NCI-H82 treated with DMSO at 0.1 percent for 48 hours (cell line): Measurements from ENCODE around the gene ZNF22.

Source experiments
- DNase-seq: peaks from one replicate; lab custom pipeline; 2025; ENCODE audit not compliant: unreplicated experiment; lab: John Stamatoyannopoulos, UW

ZNF22 gene

GRCh38 chr10:44989597-44990301 is 11.0 kb upstream of the ZNF22 start:
- no peak for DNase-seq

- no peak for DNase-seq
Observed at GRCh38 chr10:44990302-44990655, 10.4 kb upstream of the ZNF22 start.

- no peak for DNase-seq
Observed at GRCh38 chr10:44990965-44991364, 9.8 kb upstream of the ZNF22 start.

- DNase-seq, result no peak
Observed at GRCh38 chr10:44991571-44991970, 9.2 kb upstream of the ZNF22 start.

- DNase-seq, result no peak
Observed at GRCh38 chr10:44992070-44992731, 8.5 kb upstream of the ZNF22 start.

GRCh38 chr10:44992732-44993225 is 7.9 kb upstream of the ZNF22 start:
- no peak for DNase-seq

- no peak for DNase-seq
Observed at GRCh38 chr10:44993226-44993921, 7.3 kb upstream of the ZNF22 start.

GRCh38 chr10:44993922-44994751 is 6.6 kb upstream of the ZNF22 start:
- no peak for DNase-seq

GRCh38 chr10:44994752-44995530 is 5.8 kb upstream of the ZNF22 start:
- DNase-seq, result no peak

GRCh38 chr10:44995581-44995913 is 5.2 kb upstream of the ZNF22 start:
- DNase-seq, result no peak

- no peak for DNase-seq
Observed at GRCh38 chr10:44995914-44996669, 4.6 kb upstream of the ZNF22 start.

GRCh38 chr10:44997105-44997748 is 3.5 kb upstream of the ZNF22 start:
- no peak for DNase-seq

GRCh38 chr10:44998146-44998631 is 2.5 kb upstream of the ZNF22 start:
- no peak for DNase-seq

- DNase-seq, result no peak
Observed at GRCh38 chr10:45000138-45000751, 478 bp upstream of the ZNF22 start.

- no peak for DNase-seq
Observed at GRCh38 chr10:45001381-45002148, 842 bp downstream of the ZNF22 start.

- no peak for DNase-seq
Observed at GRCh38 chr10:45003432-45004000, 2.8 kb downstream of the ZNF22 start.

- no peak for DNase-seq
Observed at GRCh38 chr10:45004661-45005060, 3.9 kb downstream of the ZNF22 start.

GRCh38 chr10:45005284-45005683 is 4.6 kb downstream of the ZNF22 start:
- no peak for DNase-seq
